AG08396 (cell line): ENCODE measurements around the gene PWWP2B.

ENCODE experiments used
- DNase-seq: peaks from one replicate; pipeline ENCODE4 v3.0.0; 2012; ENCODE audit warnings: low spot score, mixed read lengths

Gene PWWP2B

GRCh38 chr10:132407846-132408278 is 10.9 kb downstream of the PWWP2B start:
- peak; percentile 72 for DNase-seq

- DNase-seq: no peak
Observed at GRCh38 chr10:132408367-132408781, 11.4 kb downstream of the PWWP2B start.

GRCh38 chr10:132408823-132409666 is 12.0 kb downstream of the PWWP2B start:
- DNase-seq: no peak

- DNase-seq: no peak
Observed at GRCh38 chr10:132409667-132410028, 12.6 kb downstream of the PWWP2B start.

GRCh38 chr10:132410056-132410778 is 13.2 kb downstream of the PWWP2B start:
- no peak for DNase-seq

GRCh38 chr10:132410779-132411532 is 14.0 kb downstream of the PWWP2B start:
- no peak for DNase-seq

GRCh38 chr10:132411561-132412253 is 14.7 kb downstream of the PWWP2B start:
- DNase-seq: peak; percentile 78

- DNase-seq: no peak
Observed at GRCh38 chr10:132412316-132413192, 15.6 kb downstream of the PWWP2B start.

GRCh38 chr10:132413226-132414205 is 16.5 kb downstream of the PWWP2B start:
- DNase-seq: no peak

- no peak for DNase-seq
Observed at GRCh38 chr10:132414402-132415016, 17.5 kb downstream of the PWWP2B start.

GRCh38 chr10:132415255-132415654 is 18.3 kb downstream of the PWWP2B start:
- DNase-seq: no peak

- DNase-seq: no peak
Observed at GRCh38 chr10:132415956-132416355, 19.0 kb downstream of the PWWP2B start.

- DNase-seq: no peak
Observed at GRCh38 chr10:132416566-132417256, 19.7 kb downstream of the PWWP2B start.

GRCh38 chr10:132417257-132417910 is 20.4 kb downstream of the PWWP2B start:
- no peak for DNase-seq

- no peak for DNase-seq
Observed at GRCh38 chr10:132417957-132418441, 21.0 kb downstream of the PWWP2B start.

- DNase-seq: no peak
Observed at GRCh38 chr10:132418527-132419416, 21.8 kb downstream of the PWWP2B start.
